Measurements from ENCODE around the gene DAB2.

The DAB2 gene

DNA sequence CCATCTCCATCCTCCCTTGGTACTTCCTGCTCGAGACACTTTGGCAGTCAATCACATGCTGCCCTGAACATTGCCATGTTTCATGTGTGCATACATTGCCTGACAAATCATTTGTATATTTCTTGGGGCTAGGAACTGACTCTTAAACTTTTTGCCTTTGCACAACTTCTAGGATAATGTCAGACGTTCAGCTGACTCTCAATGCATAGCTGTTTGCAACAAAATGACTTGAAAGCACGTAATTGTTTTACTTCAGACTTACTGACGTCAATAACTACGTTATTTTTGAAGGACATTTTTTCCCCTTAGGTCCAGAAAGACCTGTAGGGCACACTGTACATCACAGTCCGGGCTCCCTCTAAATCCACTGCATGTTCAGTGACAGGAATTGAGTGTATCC, 37.4 kb upstream of the DAB2 start:
- H3K9me3 ChIP-seq (ENCODE audit: control insufficient read depth in 1 of 2, low read length in 2 of 2): no peaks in the 10 kb centered on the region
- H3K4me1 ChIP-seq (ENCODE audit: control insufficient read depth in 1 of 2, insufficient read depth in 2 of 2, low read length in 2 of 2): no peaks in the 10 kb centered on the region
- H3K27me3 ChIP-seq (ENCODE audit: control insufficient read depth in 1 of 2, insufficient read depth in 2 of 2, low read length in 2 of 2): no peaks in the 10 kb centered on the region
- H3K4me3 ChIP-seq (ENCODE audit: low read depth in 1 of 2, low read length in 2 of 2): no peak overlapping the region
- H3K36me3 ChIP-seq (ENCODE audit: control insufficient read depth in 1 of 2, insufficient read depth in 2 of 2, low read length in 2 of 2): no peaks in the 10 kb centered on the region
- no peak overlapping the region for H3K9ac ChIP-seq (ENCODE audit: low read depth in 1 of 2, low read length in 2 of 2)
- H3K27ac ChIP-seq (ENCODE audit: low read depth, low read length): no peak overlapping the region

GRCh38 chr5:39461007-39461682, 36.4 kb upstream of the DAB2 start:
- H3K4me3 ChIP-seq (ENCODE audit: low read depth in 1 of 2, low read length in 2 of 2): no peak overlapping the region
- H3K9me3 ChIP-seq (ENCODE audit: control insufficient read depth in 1 of 2, low read length in 2 of 2): no peaks in the 10 kb centered on the region
- no peak overlapping the region for H3K27ac ChIP-seq (ENCODE audit: low read depth, low read length)
- no peaks in the 10 kb centered on the region for H3K36me3 ChIP-seq (ENCODE audit: control insufficient read depth in 1 of 2, insufficient read depth in 2 of 2, low read length in 2 of 2)
- H3K4me1 ChIP-seq (ENCODE audit: control insufficient read depth in 1 of 2, insufficient read depth in 2 of 2, low read length in 2 of 2): no peaks in the 10 kb centered on the region
- no peaks in the 10 kb centered on the region for H3K27me3 ChIP-seq (ENCODE audit: control insufficient read depth in 1 of 2, insufficient read depth in 2 of 2, low read length in 2 of 2)
- H3K9ac ChIP-seq (ENCODE audit: low read depth in 1 of 2, low read length in 2 of 2): no peak overlapping the region

DNA sequence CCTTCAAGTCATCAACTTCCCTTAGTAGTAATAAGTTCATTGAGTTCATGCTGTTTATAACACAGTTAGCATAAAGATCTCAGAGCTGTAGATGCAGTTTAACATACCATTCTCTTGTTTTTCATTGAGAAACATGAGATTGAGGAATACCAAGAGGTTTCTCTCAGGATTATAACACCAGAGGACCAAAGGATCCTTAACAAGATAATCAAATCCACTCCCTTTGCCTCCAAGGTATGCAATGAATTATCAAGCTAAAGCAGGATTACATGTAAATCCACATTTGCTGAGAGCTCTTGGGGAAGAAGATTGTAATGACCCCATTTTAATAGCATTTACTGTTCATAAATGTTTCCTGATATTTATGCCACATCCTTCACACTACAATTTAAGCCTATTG, 35.1 kb upstream of the DAB2 start:
- Histone ChIP-seq H3K27ac (ENCODE audit: low read depth, low read length) (no peak overlapping the region), H3K9me3 (ENCODE audit: control insufficient read depth in 1 of 2, low read length in 2 of 2) (no peaks in the 10 kb centered on the region), H3K4me3 (ENCODE audit: low read depth in 1 of 2, low read length in 2 of 2) (no peak overlapping the region), H3K9ac (ENCODE audit: low read depth in 1 of 2, low read length in 2 of 2) (no peak overlapping the region), H3K27me3 (ENCODE audit: control insufficient read depth in 1 of 2, insufficient read depth in 2 of 2, low read length in 2 of 2) (no peaks in the 10 kb centered on the region), H3K4me1 (ENCODE audit: control insufficient read depth in 1 of 2, insufficient read depth in 2 of 2, low read length in 2 of 2) (no peaks in the 10 kb centered on the region), H3K36me3 (ENCODE audit: control insufficient read depth in 1 of 2, insufficient read depth in 2 of 2, low read length in 2 of 2) (no peaks in the 10 kb centered on the region)

- H3K9ac ChIP-seq (ENCODE audit: low read depth in 1 of 2, low read length in 2 of 2): no peak overlapping the region
- H3K4me3 ChIP-seq (ENCODE audit: low read depth in 1 of 2, low read length in 2 of 2): no peak overlapping the region
- no peaks in the 10 kb centered on the region for H3K4me1 ChIP-seq (ENCODE audit: control insufficient read depth in 1 of 2, insufficient read depth in 2 of 2, low read length in 2 of 2)
- H3K27ac ChIP-seq (ENCODE audit: low read depth, low read length): no peak overlapping the region
- no peaks in the 10 kb centered on the region for H3K27me3 ChIP-seq (ENCODE audit: control insufficient read depth in 1 of 2, insufficient read depth in 2 of 2, low read length in 2 of 2)
- no peaks in the 10 kb centered on the region for H3K36me3 ChIP-seq (ENCODE audit: control insufficient read depth in 1 of 2, insufficient read depth in 2 of 2, low read length in 2 of 2)
- no peaks in the 10 kb centered on the region for H3K9me3 ChIP-seq (ENCODE audit: control insufficient read depth in 1 of 2, low read length in 2 of 2)
These were observed 34.3 kb upstream of the DAB2 start for GRCh38 chr5:39459071-39459470.

DNA sequence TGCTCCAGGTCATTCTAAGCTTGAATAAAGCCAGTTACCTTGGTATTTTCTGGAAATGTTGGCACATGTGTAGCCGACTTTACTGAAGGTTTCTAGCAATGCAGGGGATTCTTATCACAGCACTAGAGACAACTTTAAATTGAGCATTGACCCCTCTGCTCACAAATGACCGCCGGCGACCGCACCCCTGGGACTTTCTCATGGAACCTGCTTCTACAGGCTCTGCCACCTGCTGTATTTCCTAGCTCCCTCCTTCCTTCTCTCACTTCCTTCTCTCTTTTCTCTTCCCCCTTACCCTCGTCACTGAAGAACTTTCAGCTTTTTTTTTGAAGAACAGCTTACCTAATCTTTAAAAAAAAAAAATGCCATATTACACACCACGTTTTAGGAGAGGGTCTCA, 30.9 kb upstream of the DAB2 start:
- H3K4me3 ChIP-seq (ENCODE audit: low read depth in 1 of 2, low read length in 2 of 2): no peak overlapping the region
- no peaks in the 10 kb centered on the region for H3K36me3 ChIP-seq (ENCODE audit: control insufficient read depth in 1 of 2, insufficient read depth in 2 of 2, low read length in 2 of 2)

GRCh38 chr5:39453606-39454005, 28.8 kb upstream of the DAB2 start:
- H3K4me1 ChIP-seq (ENCODE audit: control insufficient read depth in 1 of 2, insufficient read depth in 2 of 2, low read length in 2 of 2): no peaks in the 10 kb centered on the region
- H3K9ac ChIP-seq (ENCODE audit: low read depth in 1 of 2, low read length in 2 of 2): no peak overlapping the region
- H3K9me3 ChIP-seq (ENCODE audit: control insufficient read depth in 1 of 2, low read length in 2 of 2): no peaks in the 10 kb centered on the region
- H3K36me3 ChIP-seq (ENCODE audit: control insufficient read depth in 1 of 2, insufficient read depth in 2 of 2, low read length in 2 of 2): no peaks in the 10 kb centered on the region
- no peaks in the 10 kb centered on the region for H3K27me3 ChIP-seq (ENCODE audit: control insufficient read depth in 1 of 2, insufficient read depth in 2 of 2, low read length in 2 of 2)
- H3K27ac ChIP-seq (ENCODE audit: low read depth, low read length): no peak overlapping the region
- no peak overlapping the region for H3K4me3 ChIP-seq (ENCODE audit: low read depth in 1 of 2, low read length in 2 of 2)

More for the DNA sequence above, 30.9 kb upstream of the DAB2 start:
- H3K27ac ChIP-seq (ENCODE audit: low read depth, low read length): no peak overlapping the region
- H3K9me3 ChIP-seq (ENCODE audit: control insufficient read depth in 1 of 2, low read length in 2 of 2): no peaks in the 10 kb centered on the region
- H3K4me1 ChIP-seq (ENCODE audit: control insufficient read depth in 1 of 2, insufficient read depth in 2 of 2, low read length in 2 of 2): no peaks in the 10 kb centered on the region
- H3K9ac ChIP-seq (ENCODE audit: low read depth in 1 of 2, low read length in 2 of 2): no peak overlapping the region
- H3K27me3 ChIP-seq (ENCODE audit: control insufficient read depth in 1 of 2, insufficient read depth in 2 of 2, low read length in 2 of 2): no peaks in the 10 kb centered on the region

GRCh38 chr5:39452846-39453245, 28.1 kb upstream of the DAB2 start:
- no peaks in the 10 kb centered on the region for H3K27me3 ChIP-seq (ENCODE audit: control insufficient read depth in 1 of 2, insufficient read depth in 2 of 2, low read length in 2 of 2)
- H3K27ac ChIP-seq (ENCODE audit: low read depth, low read length): no peak overlapping the region
- no peaks in the 10 kb centered on the region for H3K36me3 ChIP-seq (ENCODE audit: control insufficient read depth in 1 of 2, insufficient read depth in 2 of 2, low read length in 2 of 2)
- peaks cover 0 to 3% of the 10 kb centered on the region in 2 donors for H3K4me1 ChIP-seq (ENCODE audit: control insufficient read depth in 1 of 2, insufficient read depth in 2 of 2, low read length in 2 of 2)
- H3K9me3 ChIP-seq (ENCODE audit: control insufficient read depth in 1 of 2, low read length in 2 of 2): no peaks in the 10 kb centered on the region
- no peak overlapping the region for H3K9ac ChIP-seq (ENCODE audit: low read depth in 1 of 2, low read length in 2 of 2)
- H3K4me3 ChIP-seq (ENCODE audit: low read depth in 1 of 2, low read length in 2 of 2): no peak overlapping the region

DNA sequence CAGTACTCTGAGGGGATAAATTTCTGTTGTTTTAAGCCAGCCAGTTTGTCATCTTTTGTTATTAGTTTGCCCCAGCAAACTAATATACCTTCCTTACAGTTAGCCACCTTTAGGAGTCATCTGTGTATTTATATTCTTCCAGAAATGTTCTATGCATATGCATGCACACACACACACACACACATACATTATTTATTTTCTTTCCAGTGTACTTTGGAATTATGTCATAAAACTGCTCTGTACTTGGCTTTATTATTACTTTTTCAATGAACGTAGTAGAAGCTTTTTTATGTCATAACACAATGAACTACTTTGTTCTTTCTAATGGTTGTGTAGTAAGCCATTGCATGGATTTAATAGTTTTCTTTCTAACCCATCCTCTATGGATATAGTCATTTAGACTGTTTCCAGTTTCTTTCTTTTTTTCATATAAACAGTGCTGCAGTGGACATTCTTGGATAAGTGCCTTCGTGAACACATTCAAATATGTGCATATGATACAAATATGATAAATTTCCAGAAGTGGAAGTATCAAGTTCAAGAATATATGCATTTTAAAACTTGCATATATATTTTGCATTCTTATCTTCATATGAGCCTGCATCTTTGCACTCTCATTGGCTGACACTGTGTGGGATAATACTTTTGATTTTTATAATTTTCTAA, 26.6 kb upstream of the DAB2 start:
- Histone ChIP-seq H3K4me1 (ENCODE audit: control insufficient read depth in 1 of 2, insufficient read depth in 2 of 2, low read length in 2 of 2) (peaks cover 0 to 3% of the 10 kb centered on the region in 2 donors), H3K27me3 (ENCODE audit: control insufficient read depth in 1 of 2, insufficient read depth in 2 of 2, low read length in 2 of 2) (no peaks in the 10 kb centered on the region), H3K27ac (ENCODE audit: low read depth, low read length) (no peak overlapping the region), H3K9ac (ENCODE audit: low read depth in 1 of 2, low read length in 2 of 2) (no peak overlapping the region), H3K4me3 (ENCODE audit: low read depth in 1 of 2, low read length in 2 of 2) (no peak overlapping the region), H3K9me3 (ENCODE audit: control insufficient read depth in 1 of 2, low read length in 2 of 2) (no peaks in the 10 kb centered on the region), H3K36me3 (ENCODE audit: control insufficient read depth in 1 of 2, insufficient read depth in 2 of 2, low read length in 2 of 2) (no peaks in the 10 kb centered on the region)

DNA sequence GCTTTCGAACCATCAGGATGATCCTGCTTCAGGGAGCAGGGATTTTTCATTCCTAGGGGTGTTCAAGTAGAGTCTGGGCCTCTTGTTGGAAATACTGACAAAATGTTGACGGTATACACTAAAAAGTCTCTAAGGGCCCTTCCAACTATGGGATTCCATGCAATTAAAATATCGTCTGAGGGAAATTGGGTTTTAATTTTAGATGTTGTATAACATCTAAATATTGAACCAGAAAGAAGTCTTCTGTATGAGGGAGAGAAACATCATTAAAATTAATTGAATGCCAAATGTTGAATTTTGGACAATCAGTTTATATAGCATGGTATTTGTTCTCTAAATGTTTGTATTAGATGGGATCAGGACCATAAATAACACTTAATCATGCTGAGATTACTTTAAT, 25.7 kb upstream of the DAB2 start:
- Histone ChIP-seq H3K36me3 (ENCODE audit: control insufficient read depth in 1 of 2, insufficient read depth in 2 of 2, low read length in 2 of 2) (no peaks in the 10 kb centered on the region), H3K27ac (ENCODE audit: low read depth, low read length) (no peak overlapping the region), H3K4me3 (ENCODE audit: low read depth in 1 of 2, low read length in 2 of 2) (no peak overlapping the region), H3K9ac (ENCODE audit: low read depth in 1 of 2, low read length in 2 of 2) (no peak overlapping the region), H3K27me3 (ENCODE audit: control insufficient read depth in 1 of 2, insufficient read depth in 2 of 2, low read length in 2 of 2) (no peaks in the 10 kb centered on the region), H3K4me1 (ENCODE audit: control insufficient read depth in 1 of 2, insufficient read depth in 2 of 2, low read length in 2 of 2) (peaks cover 0 to 3% of the 10 kb centered on the region in 2 donors), H3K9me3 (ENCODE audit: control insufficient read depth in 1 of 2, low read length in 2 of 2) (no peaks in the 10 kb centered on the region)

DNA sequence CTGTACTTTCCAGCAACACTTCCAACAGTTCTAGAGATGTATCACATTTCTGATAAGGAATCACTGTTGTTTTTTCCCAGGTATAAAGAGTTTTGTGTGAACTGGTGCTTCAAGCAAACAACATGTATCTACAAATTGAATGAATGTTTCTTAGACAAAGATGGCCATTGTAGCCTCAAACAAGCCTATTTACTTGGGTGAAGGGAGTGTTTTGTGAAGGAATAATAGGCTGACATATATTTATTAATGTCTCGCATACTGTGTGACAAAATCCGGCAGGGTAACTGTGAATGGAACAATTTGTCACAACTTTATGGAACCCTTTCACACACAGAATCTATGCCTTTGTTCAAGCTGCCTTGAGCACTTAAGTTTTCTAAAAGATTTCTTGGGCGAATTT, 24.8 kb upstream of the DAB2 start:
- peaks cover 0 to 3% of the 10 kb centered on the region in 2 donors for H3K4me1 ChIP-seq (ENCODE audit: control insufficient read depth in 1 of 2, insufficient read depth in 2 of 2, low read length in 2 of 2)
- no peaks in the 10 kb centered on the region for H3K27me3 ChIP-seq (ENCODE audit: control insufficient read depth in 1 of 2, insufficient read depth in 2 of 2, low read length in 2 of 2)

More for the DNA sequence above, 24.8 kb upstream of the DAB2 start:
- no peaks in the 10 kb centered on the region for H3K36me3 ChIP-seq (ENCODE audit: control insufficient read depth in 1 of 2, insufficient read depth in 2 of 2, low read length in 2 of 2)
- H3K27ac ChIP-seq (ENCODE audit: low read depth, low read length): no peak overlapping the region
- H3K9me3 ChIP-seq (ENCODE audit: control insufficient read depth in 1 of 2, low read length in 2 of 2): no peaks in the 10 kb centered on the region
- no peak overlapping the region for H3K4me3 ChIP-seq (ENCODE audit: low read depth in 1 of 2, low read length in 2 of 2)
- H3K9ac ChIP-seq (ENCODE audit: low read depth in 1 of 2, low read length in 2 of 2): no peak overlapping the region

Measured in duodenal mucosa (tissue), 2 donors.